Activated CD8-positive, alpha-beta T cell treated with anti-CD3 and anti-CD28 coated beads for 36 hours (primary cell): ENCODE measurements around the gene RPL32. TPM values are rescaled to one million over a fixed set of nuclear protein-coding genes. Genes with fewer than 3 reads are reported as not detected.

Experiments
- ATAC-seq: fragments of 200-7000 bp; cut with Tn5 transposase; one replicate; pipeline ENCODE4 v1.10.0; 2021; ENCODE audit warnings: mild to moderate bottlenecking, moderate library complexity
- CTCF ChIA-PET: fragments of 350-600 bp; sonication (Branson Sonifier 250); formaldehyde crosslinking; loops from one replicate; lab custom pipeline; 2021; ENCODE audit warnings: antibody characterized with exemption; lab: Charles Lee
- POLR2A ChIA-PET: fragments of 350-600 bp; sonication (Branson Sonifier 250); formaldehyde crosslinking; loops from one replicate; lab custom pipeline; 2021; ENCODE audit warnings: antibody characterized with exemption; lab: Charles Lee
- DNase-seq: peaks from one replicate; pipeline ENCODE4 v3.0.0-alpha.2; 2020
- H3K27ac Mint-ChIP-seq: one replicate; pipeline ENCODE4 v1.8.0; 2021; ENCODE audit warnings: mild to moderate bottlenecking, mixed read lengths
- H3K27me3 Mint-ChIP-seq: one replicate; pipeline ENCODE4 v1.8.0; 2021; ENCODE audit warnings: mixed read lengths
- H3K36me3 Mint-ChIP-seq: one replicate; pipeline ENCODE4 v1.8.0; 2021; ENCODE audit warnings: low read depth, mixed read lengths
- H3K4me1 Mint-ChIP-seq: one replicate; pipeline ENCODE4 v1.8.0; 2021; ENCODE audit warnings: low read depth, mixed read lengths
- H3K4me3 Mint-ChIP-seq: one replicate; pipeline ENCODE4 v1.8.0; 2021; ENCODE audit warnings: mild to moderate bottlenecking, moderate library complexity, mixed read lengths
- H3K9me3 Mint-ChIP-seq: one replicate; pipeline ENCODE4 v1.8.0; 2021; ENCODE audit warnings: mixed read lengths
- CTCF ChIP-seq: fragments of 200-600 bp; IDR thresholded peaks from one replicate; pipeline ENCODE4 v1.8.0; 2022; ENCODE audit warnings: antibody characterized with exemption, mild to moderate bottlenecking
- intact Hi-C: fragments of 100-400 bp; cut with micrococcal nuclease; formaldehyde crosslinking; loops from one replicate; pipeline ENCODE4 v1.10.0; 2022
- total RNA-seq, 2 experiments: library from RNA; stranded (reverse); gene quantifications; one replicate each; pipeline ENCODE4 v1.2.3, GENCODE V29; 2021

The RPL32 gene
- total RNA-seq, 2 experiments from 2014 or later: 2,861 to 2,981 TPM

GRCh38 chr3:12815078-12815477 is 26.3 kb downstream of the RPL32 start:
- Mint-ChIP-seq H3K36me3 (no peaks in the 10 kb centered on the region), H3K27me3 (no peaks in the 10 kb centered on the region), H3K27ac (no peak overlapping the region), H3K9me3 (no peaks in the 10 kb centered on the region), H3K4me3 (no peak overlapping the region), H3K4me1 (peaks cover 5% of the 10 kb centered on the region)
- TF ChIP-seq CTCF: no peak
- DNase-seq: no peak
- intact Hi-C loops: no loop called here
- ChIA-PET POLR2A (interaction anchor here (0.7 to 15.2 kb wide), 2 partner anchors 11 to 19 kb away, joined by 4 to 155 read pairs; no protein-coding TSS in a partner anchor), CTCF (interaction anchor here (1.8 to 1.9 kb wide), 2 partner anchors 27 to 28 kb away, joined by 7 read pairs; partner anchors contain the start of gene RPL32)
- no peak for ATAC-seq

- POLR2A ChIA-PET: interaction anchor here (15.2 kb wide), 1 partner anchor 20 kb away, joined by 155 read pairs; no protein-coding TSS in a partner anchor
These were observed 27.4 kb downstream of the RPL32 start for GRCh38 chr3:12813967-12814366.

GRCh38 chr3:12812812-12813211 is 28.6 kb downstream of the RPL32 start:
- TF ChIP-seq CTCF: no peak
- no peak overlapping the region for H3K27ac Mint-ChIP-seq
- DNase-seq (no peak), ATAC-seq (no peak)
- H3K4me3 Mint-ChIP-seq: no peak overlapping the region
- H3K4me1 Mint-ChIP-seq: peaks cover 7% of the 10 kb centered on the region
- POLR2A ChIA-PET: interaction anchor here (0.7 to 15.2 kb wide), 2 partner anchors 21 to 79 kb away, joined by 3 to 155 read pairs; no protein-coding TSS in a partner anchor
- intact Hi-C loops: no loop called here
- H3K9me3 Mint-ChIP-seq: no peaks in the 10 kb centered on the region
- H3K27me3 Mint-ChIP-seq: no peaks in the 10 kb centered on the region
- CTCF ChIA-PET: interaction anchor here (1.6 to 1.9 kb wide), 2 partner anchors 10 to 25 kb away, joined by 4 to 7 read pairs; no protein-coding TSS in a partner anchor
- H3K36me3 Mint-ChIP-seq: no peaks in the 10 kb centered on the region

More at GRCh38 chr3:12813967-12814366, 27.4 kb downstream of the RPL32 start:
- CTCF ChIA-PET: interaction anchor here (1.0 to 1.9 kb wide), 3 partner anchors 16 to 28 kb away, joined by 4 to 7 read pairs (median 7); partner anchors contain the start of gene RPL32
- no peak for ATAC-seq
- intact Hi-C loops: no loop called here
- TF ChIP-seq CTCF: no peak
- H3K4me3 Mint-ChIP-seq: no peak overlapping the region
- no peaks in the 10 kb centered on the region for H3K9me3 Mint-ChIP-seq
- peaks cover 7% of the 10 kb centered on the region for H3K4me1 Mint-ChIP-seq
- DNase-seq: no peak
- H3K36me3 Mint-ChIP-seq: no peaks in the 10 kb centered on the region
- H3K27ac Mint-ChIP-seq: no peak overlapping the region
- no peaks in the 10 kb centered on the region for H3K27me3 Mint-ChIP-seq

GRCh38 chr3:12810961-12811360 is 30.4 kb downstream of the RPL32 start:
- no peak for ATAC-seq
- H3K4me1 Mint-ChIP-seq: peaks cover 7% of the 10 kb centered on the region
- no peak for TF ChIP-seq CTCF
- ChIA-PET CTCF (interaction anchor here (0.9 to 4.2 kb wide), 11 partner anchors 11 to 232 kb away, joined by 3 to 38 read pairs (median 17); partner anchors contain the start of genes CAND2 and RPL32), POLR2A (interaction anchor here (1.4 to 15.2 kb wide), 4 partner anchors 15 to 30 kb away, joined by 5 to 155 read pairs (median 10); partner anchors contain the start of gene CAND2)
- peak overlapping the region; percentile 54 for H3K27ac Mint-ChIP-seq
- H3K4me3 Mint-ChIP-seq: peak overlapping the region; percentile 59
- no peaks in the 10 kb centered on the region for H3K36me3 Mint-ChIP-seq
- no peaks in the 10 kb centered on the region for H3K9me3 Mint-ChIP-seq
- no peaks in the 10 kb centered on the region for H3K27me3 Mint-ChIP-seq
- intact Hi-C loops: no loop called here
- DNase-seq: no peak
